GM23248 (cell line): ENCODE results near the gene CGB3. TPM values are rescaled to one million over a fixed set of nuclear protein-coding genes. Genes with fewer than 3 reads are reported as not detected.

ENCODE experiments used
- DNase-seq: peaks from one replicate; pipeline ENCODE4 v3.0.0-alpha.2; 2015
- H2AFZ ChIP-seq: fragments of 200-600 bp; sonication (generic); 2 replicates; pipeline ENCODE4 v1.6.1; 2016; ENCODE audit warnings: antibody characterized with exemption
- H3F3A ChIP-seq: fragments of 200-600 bp; sonication (generic); 2 replicates; pipeline ENCODE4 v1.6.1; 2016; ENCODE audit warnings: mild to moderate bottlenecking, antibody characterized with exemption, mixed run types; ENCODE audit not compliant: insufficient read depth
- H3K27ac ChIP-seq: fragments of 200-600 bp; sonication (generic); 2 replicates; pipeline ENCODE4 v1.5.1; 2016; ENCODE audit warnings: mild to moderate bottlenecking
- H3K27me3 ChIP-seq: fragments of 200-600 bp; sonication (generic); replicated peaks from 2 replicates; pipeline ENCODE4 v1.6.1; 2016; ENCODE audit warnings: mild to moderate bottlenecking; ENCODE audit not compliant: insufficient read depth
- H3K36me3 ChIP-seq: fragments of 200-600 bp; sonication (generic); 2 replicates; pipeline ENCODE4 v1.6.1; 2016; ENCODE audit warnings: low read depth, mild to moderate bottlenecking
- H3K4me1 ChIP-seq: fragments of 200-600 bp; sonication (generic); 2 replicates; pipeline ENCODE4 v1.6.1; 2016; ENCODE audit warnings: mild to moderate bottlenecking; ENCODE audit not compliant: insufficient read depth
- H3K4me2 ChIP-seq: fragments of 200-600 bp; sonication (generic); one replicate; pipeline ENCODE4 v1.6.1; 2016; ENCODE audit warnings: mild to moderate bottlenecking; ENCODE audit not compliant: unreplicated experiment
- H3K4me3 ChIP-seq: fragments of 200-600 bp; sonication (generic); 2 replicates; pipeline ENCODE4 v1.5.1; 2016; ENCODE audit warnings: mild to moderate bottlenecking
- H3K79me2 ChIP-seq: fragments of 200-600 bp; sonication (generic); 2 replicates; pipeline ENCODE4 v1.6.1; 2016; ENCODE audit warnings: mild to moderate bottlenecking; ENCODE audit not compliant: insufficient read depth
- H3K9ac ChIP-seq: fragments of 200-600 bp; sonication (generic); 2 replicates; pipeline ENCODE4 v1.6.1; 2016; ENCODE audit warnings: mild to moderate bottlenecking
- H3K9me2 ChIP-seq: fragments of 200-600 bp; sonication (generic); 2 replicates; pipeline ENCODE4 v1.6.1; 2016; ENCODE audit warnings: mixed run types, mild to moderate bottlenecking, moderate library complexity; ENCODE audit not compliant: insufficient read depth
- H3K9me3 ChIP-seq: fragments of 200-600 bp; sonication (generic); one replicate; pipeline ENCODE4 v1.6.1; 2017; ENCODE audit warnings: low read depth
- H4K20me1 ChIP-seq: fragments of 200-600 bp; sonication (generic); 2 replicates; pipeline ENCODE4 v1.6.0; 2016; ENCODE audit not compliant: insufficient read depth
- EZH2 ChIP-seq: fragments of 200-600 bp; sonication (generic); IDR thresholded peaks from 2 replicates; pipeline ENCODE4 v1.6.1; 2018; ENCODE audit warnings: antibody characterized with exemption, mild to moderate bottlenecking; ENCODE audit not compliant: insufficient read depth, poor library complexity, severe bottlenecking
- EZH2phosphoT487 ChIP-seq: fragments of 200-600 bp; sonication (generic); IDR thresholded peaks from 2 replicates; pipeline ENCODE4 v1.6.1; 2018; ENCODE audit warnings: antibody characterized with exemption, moderate library complexity, mild to moderate bottlenecking, low read depth; ENCODE audit not compliant: insufficient read depth
- WGBS, 2 experiments: methylation state at CpG; one replicate each; pipeline ENCODE4 v1.1.6; 2015 to 2017; ENCODE audit warnings: low lambda C conversion rate in 2 of 2, low coverage in 1 of 2; ENCODE audit errors: missing lambda C conversion rate in 2 of 2; 5-methylcytosine and 5-hydroxymethylcytosine counted together
- in situ Hi-C: fragments of 300-500 bp; cut with MboI; formaldehyde crosslinking; loops from 2 replicates; pipeline ENCODE4 v1.15.0; 2020
- polyA plus RNA-seq: library from polyadenylated mRNA; unstranded; fragments of >200 nt; fragmentation: Nextera tagmentation; extraction: Ambion mirVana; gene quantifications from 2 replicates; pipeline ENCODE4 v1.2.1, GENCODE V29; 2016
- total RNA-seq: library from RNA; depleted of rRNA; stranded (reverse); fragments of >200 nt; shearing (Covaris generic); gene quantifications from 2 replicates; pipeline ENCODE4 v1.2.3, GENCODE V29; 2014

Gene CGB3
- total and polyA plus RNA-seq, 2 experiments from 2014 or later = 0.76 TPM; not detected in 1

- H3F3A ChIP-seq = 0 out of 2 replicates have a peak, but pooled peaks cover 5% of the 10 kb centered on the region
- H3K4me2 ChIP-seq = no peak overlapping the region
- H2AFZ ChIP-seq = no peak overlapping the region
- whole genome bisulfite sequencing, 2 experiments = 89 to 91% methylated on average over 9 of the region's 9 CpGs
- no peaks in the 10 kb centered on the region for H3K9me2 ChIP-seq
- no peak overlapping the region for H3K4me3 ChIP-seq
- peaks cover 10% of the 10 kb centered on the region; the same call in 1 of the 2 replicates for H3K4me1 ChIP-seq
- in situ Hi-C loops = no loop called here
- DNase-seq = no peak
- no peak overlapping the region for H3K9ac ChIP-seq
- no peaks in the 10 kb centered on the region for H3K27me3 ChIP-seq
- H4K20me1 ChIP-seq = 0 out of 2 replicates have a peak, but pooled peaks cover 4% of the 10 kb centered on the region
- no peak overlapping the region for H3K27ac ChIP-seq
- H3K9me3 ChIP-seq = no peaks in the 10 kb centered on the region
- peaks cover 34% of the 10 kb centered on the region for H3K36me3 ChIP-seq
- peaks cover 60% of the 10 kb centered on the region for H3K79me2 ChIP-seq
- no peak for TF ChIP-seq EZH2phosphoT487
Observed at GRCh38 chr19:48988860-48989259, 35.3 kb downstream of the CGB3 start.

DNA sequence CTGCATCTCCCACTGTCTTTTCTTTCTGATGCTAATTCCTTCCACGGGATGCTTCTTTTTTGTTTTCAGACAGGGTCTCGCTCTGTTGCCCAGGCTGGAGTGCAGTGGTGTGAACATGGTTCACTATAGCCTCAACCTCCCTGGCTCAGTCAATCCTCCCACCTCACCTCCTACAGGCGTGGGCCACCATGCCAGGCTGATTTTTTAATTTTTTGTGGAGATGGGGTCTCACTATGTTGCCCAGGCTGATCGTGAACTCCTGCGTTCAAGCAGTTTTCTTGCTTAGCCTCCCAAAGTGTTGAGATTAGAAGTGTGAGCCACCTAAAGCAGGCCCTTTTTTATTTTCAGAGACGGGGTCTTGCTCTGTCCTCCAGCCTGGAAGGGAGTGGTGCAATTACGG, 35.8 kb downstream of the CGB3 start:
- Histone ChIP-seq H4K20me1 (0 out of 2 replicates have a peak, but pooled peaks cover 4% of the 10 kb centered on the region), H3K79me2 (peaks cover 58% of the 10 kb centered on the region), H3K36me3 (peaks cover 40% of the 10 kb centered on the region), H3K9me2 (no peaks in the 10 kb centered on the region), H3K4me1 (peaks cover 10% of the 10 kb centered on the region; the same call in 1 of the 2 replicates), H3K9me3 (no peaks in the 10 kb centered on the region), H2AFZ (no peak overlapping the region), H3K9ac (no peak overlapping the region), H3K4me3 (no peak overlapping the region), H3F3A (0 out of 2 replicates have a peak, but pooled peaks cover 6% of the 10 kb centered on the region), H3K27me3 (no peaks in the 10 kb centered on the region), H3K4me2 (no peak overlapping the region), H3K27ac (no peak overlapping the region)
- WGBS, 2 experiments = 97% methylated on average over 7 of the region's 7 CpGs
- in situ Hi-C loops = no loop called here
- TF ChIP-seq EZH2 (no peak), EZH2phosphoT487 (no peak)
- DNase-seq = no peak

DNA sequence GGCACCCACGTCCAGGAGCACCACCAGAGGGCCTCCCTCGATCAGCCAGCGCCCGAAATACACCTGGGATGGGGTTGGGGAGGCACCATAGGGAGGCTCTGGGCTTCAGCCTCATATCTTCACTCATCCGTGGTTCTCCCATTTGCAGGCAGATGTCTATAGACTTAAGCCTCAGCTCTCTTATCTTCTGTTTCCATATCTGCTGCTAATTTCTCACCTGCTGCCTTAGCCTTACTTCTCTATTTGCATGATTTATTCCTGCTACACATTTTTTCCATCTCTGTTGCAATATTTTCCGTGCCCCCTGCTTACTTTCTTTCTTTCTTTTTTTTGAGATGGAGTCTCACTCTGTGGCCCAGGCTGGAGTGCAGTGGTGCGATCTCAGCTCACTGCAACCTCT, 36.8 kb downstream of the CGB3 start:
- peaks cover 51% of the 10 kb centered on the region for H3K79me2 ChIP-seq
- no peak overlapping the region for H3K4me2 ChIP-seq
- no peak overlapping the region for H3K27ac ChIP-seq
- H3F3A ChIP-seq = 0 out of 2 replicates have a peak, but pooled peaks cover 13% of the 10 kb centered on the region
- WGBS, 2 experiments = 91% methylated on average over 7 of the region's 7 CpGs
- H4K20me1 ChIP-seq = 0 out of 2 replicates have a peak, but pooled peaks cover 4% of the 10 kb centered on the region
- H3K9me2 ChIP-seq = no peaks in the 10 kb centered on the region
- no peaks in the 10 kb centered on the region for H3K27me3 ChIP-seq
- H3K36me3 ChIP-seq = peaks cover 49% of the 10 kb centered on the region
- DNase-seq = no peak
- no peak overlapping the region for H3K9ac ChIP-seq
- in situ Hi-C loops = no loop called here
- TF ChIP-seq EZH2phosphoT487 (no peak), EZH2 (no peak)
- H3K4me1 ChIP-seq = peaks cover 10% of the 10 kb centered on the region; the same call in 1 of the 2 replicates
- no peaks in the 10 kb centered on the region for H3K9me3 ChIP-seq
- H3K4me3 ChIP-seq = no peak overlapping the region
- no peak overlapping the region for H2AFZ ChIP-seq

GRCh38 chr19:48986211-48986610, 37.9 kb downstream of the CGB3 start:
- Histone ChIP-seq H2AFZ (no peak overlapping the region), H3K9me3 (no peaks in the 10 kb centered on the region), H3K4me1 (peaks cover 10% of the 10 kb centered on the region; the same call in 1 of the 2 replicates), H3K79me2 (peaks cover 40% of the 10 kb centered on the region), H3K36me3 (peaks cover 59% of the 10 kb centered on the region), H3K27ac (no peak overlapping the region), H4K20me1 (0 out of 2 replicates have a peak, but pooled peaks cover 4% of the 10 kb centered on the region), H3K4me3 (no peak overlapping the region), H3K9ac (no peak overlapping the region), H3K9me2 (no peaks in the 10 kb centered on the region), H3K27me3 (no peaks in the 10 kb centered on the region), H3K4me2 (no peak overlapping the region), H3F3A (0 out of 2 replicates have a peak, but pooled peaks cover 13% of the 10 kb centered on the region)
- WGBS, 2 experiments = 97 to 99% methylated on average over 3 of the region's 3 CpGs
- in situ Hi-C loops = no loop called here
- no peak for DNase-seq
- no peak for TF ChIP-seq EZH2
- no peak for TF ChIP-seq EZH2phosphoT487
